Measurements from ENCODE around the gene GPR15LG.

Gene GPR15LG

GRCh38 chr10:84205853-84206525 lies 32.4 kb downstream of the GPR15LG start:
- no peaks in the 10 kb centered on the region for H3K4me1 Mint-ChIP-seq (ENCODE audit: low read depth)
- no peaks in the 10 kb centered on the region for H3K9me3 Mint-ChIP-seq
- no peak overlapping the region for H3K4me3 Mint-ChIP-seq
- H3K36me3 Mint-ChIP-seq (ENCODE audit: low read depth) = no peaks in the 10 kb centered on the region
- peaks cover 2% of the 10 kb centered on the region for H3K27me3 Mint-ChIP-seq
- H3K27ac Mint-ChIP-seq = no peak overlapping the region
- DNase-seq = no peak

GRCh38 chr10:84208023-84208422 lies 34.4 kb downstream of the GPR15LG start:
- no peaks in the 10 kb centered on the region for H3K4me1 Mint-ChIP-seq (ENCODE audit: low read depth)
- no peak for DNase-seq
- no peaks in the 10 kb centered on the region for H3K9me3 Mint-ChIP-seq
- H3K27ac Mint-ChIP-seq = no peak overlapping the region
- H3K36me3 Mint-ChIP-seq (ENCODE audit: low read depth) = no peaks in the 10 kb centered on the region
- no peak overlapping the region for H3K4me3 Mint-ChIP-seq
- H3K27me3 Mint-ChIP-seq = peaks cover 2% of the 10 kb centered on the region

- Mint-ChIP-seq H3K4me1 (ENCODE audit: low read depth) (peaks cover 2% of the 10 kb centered on the region), H3K4me3 (no peak overlapping the region), H3K9me3 (no peaks in the 10 kb centered on the region), H3K36me3 (ENCODE audit: low read depth) (no peaks in the 10 kb centered on the region), H3K27ac (no peak overlapping the region), H3K27me3 (peaks cover 2% of the 10 kb centered on the region)
- no peak for DNase-seq
Observed at GRCh38 chr10:84211566-84211965, 38.0 kb downstream of the GPR15LG start.

GRCh38 chr10:84212014-84212413 lies 38.4 kb downstream of the GPR15LG start:
- Mint-ChIP-seq H3K36me3 (ENCODE audit: low read depth) (no peaks in the 10 kb centered on the region), H3K9me3 (no peaks in the 10 kb centered on the region), H3K27ac (no peak overlapping the region), H3K4me1 (ENCODE audit: low read depth) (peaks cover 2% of the 10 kb centered on the region), H3K27me3 (peaks cover 2% of the 10 kb centered on the region), H3K4me3 (no peak overlapping the region)
- no peak for DNase-seq

DNA sequence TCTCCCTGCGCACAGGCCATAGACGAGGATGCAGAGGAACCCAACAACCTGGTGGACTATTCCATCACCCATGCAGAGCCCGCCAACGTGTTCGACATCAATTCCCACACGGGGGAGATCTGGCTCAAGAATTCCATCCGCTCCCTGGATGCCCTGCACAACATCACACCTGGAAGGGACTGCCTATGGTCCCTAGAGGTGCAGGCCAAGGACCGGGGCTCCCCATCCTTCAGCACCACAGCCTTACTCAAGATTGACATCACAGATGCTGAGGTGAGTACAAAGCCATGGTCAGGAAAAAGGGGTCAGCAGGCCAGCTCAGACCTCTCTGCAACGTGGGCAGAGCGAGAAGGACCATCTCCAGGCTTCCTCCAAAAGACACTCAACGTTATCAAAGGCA lies 39.5 kb downstream of the GPR15LG start:
- peaks cover 2% of the 10 kb centered on the region for H3K4me1 Mint-ChIP-seq (ENCODE audit: low read depth)
- H3K36me3 Mint-ChIP-seq (ENCODE audit: low read depth) = no peaks in the 10 kb centered on the region
- H3K9me3 Mint-ChIP-seq = no peaks in the 10 kb centered on the region
- H3K27ac Mint-ChIP-seq = no peak overlapping the region
- DNase-seq = no peak
- H3K4me3 Mint-ChIP-seq = no peak overlapping the region
- H3K27me3 Mint-ChIP-seq = peaks cover 2% of the 10 kb centered on the region

DNA sequence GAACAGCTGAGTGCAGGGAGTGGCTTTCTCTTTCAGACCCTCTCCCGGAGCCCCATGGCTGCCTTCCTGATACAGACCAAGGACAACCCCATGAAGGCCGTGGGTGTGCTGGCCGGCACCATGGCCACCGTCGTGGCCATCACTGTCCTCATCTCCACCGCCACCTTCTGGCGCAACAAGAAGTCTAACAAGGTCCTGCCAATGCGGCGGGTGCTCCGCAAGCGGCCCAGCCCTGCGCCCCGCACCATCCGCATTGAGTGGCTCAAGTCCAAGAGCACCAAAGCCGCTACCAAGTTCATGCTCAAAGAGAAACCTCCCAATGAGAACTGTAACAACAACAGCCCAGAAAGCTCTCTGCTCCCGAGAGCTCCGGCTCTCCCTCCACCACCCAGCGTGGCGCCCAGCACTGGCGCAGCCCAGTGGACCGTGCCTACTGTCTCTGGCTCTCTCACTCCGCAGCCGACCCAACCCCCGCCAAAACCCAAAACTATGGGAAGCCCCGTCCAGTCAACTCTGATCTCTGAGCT lies 40.5 kb downstream of the GPR15LG start:
- Mint-ChIP-seq H3K4me1 (ENCODE audit: low read depth) (peaks cover 2% of the 10 kb centered on the region), H3K36me3 (ENCODE audit: low read depth) (no peaks in the 10 kb centered on the region), H3K9me3 (no peaks in the 10 kb centered on the region), H3K4me3 (no peak overlapping the region), H3K27ac (no peak overlapping the region), H3K27me3 (no peaks in the 10 kb centered on the region)
- no peak for DNase-seq

DNA sequence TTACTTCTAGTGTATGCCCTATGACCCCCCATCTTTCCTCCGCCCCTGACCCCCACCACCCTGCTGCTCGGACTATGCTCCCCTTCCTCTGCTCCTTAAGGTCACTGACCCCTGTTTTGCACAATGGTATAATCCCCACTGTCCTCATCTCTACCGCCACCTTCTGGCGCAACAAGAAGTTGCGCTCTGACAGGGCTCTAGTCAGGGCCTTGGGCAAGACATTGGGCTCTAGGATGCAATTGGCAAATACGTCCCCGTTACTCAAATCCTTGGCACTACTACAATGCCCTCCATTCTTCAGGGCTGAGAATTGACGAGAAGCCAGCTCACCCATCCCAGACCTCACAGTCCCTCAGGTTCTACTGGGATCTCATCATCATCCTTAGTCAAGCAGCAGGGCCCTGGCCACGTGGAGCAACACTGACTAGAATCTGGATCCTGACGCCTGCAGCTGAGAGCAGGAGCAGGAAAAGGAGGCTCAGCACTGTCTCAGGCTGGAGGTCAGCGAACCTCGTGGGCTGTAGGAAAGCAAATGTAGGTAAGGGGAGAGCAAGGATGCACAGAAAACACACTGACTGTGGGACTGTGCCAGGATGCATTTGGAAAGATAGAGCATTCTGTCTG lies 41.1 kb downstream of the GPR15LG start:
- peaks cover 2% of the 10 kb centered on the region for H3K4me1 Mint-ChIP-seq (ENCODE audit: low read depth)
- no peak overlapping the region for H3K4me3 Mint-ChIP-seq
- no peak overlapping the region for H3K27ac Mint-ChIP-seq
- no peaks in the 10 kb centered on the region for H3K36me3 Mint-ChIP-seq (ENCODE audit: low read depth)
- peak; percentile 57 for DNase-seq
- peaks cover 5% of the 10 kb centered on the region for H3K9me3 Mint-ChIP-seq
- H3K27me3 Mint-ChIP-seq = no peaks in the 10 kb centered on the region

DNA sequence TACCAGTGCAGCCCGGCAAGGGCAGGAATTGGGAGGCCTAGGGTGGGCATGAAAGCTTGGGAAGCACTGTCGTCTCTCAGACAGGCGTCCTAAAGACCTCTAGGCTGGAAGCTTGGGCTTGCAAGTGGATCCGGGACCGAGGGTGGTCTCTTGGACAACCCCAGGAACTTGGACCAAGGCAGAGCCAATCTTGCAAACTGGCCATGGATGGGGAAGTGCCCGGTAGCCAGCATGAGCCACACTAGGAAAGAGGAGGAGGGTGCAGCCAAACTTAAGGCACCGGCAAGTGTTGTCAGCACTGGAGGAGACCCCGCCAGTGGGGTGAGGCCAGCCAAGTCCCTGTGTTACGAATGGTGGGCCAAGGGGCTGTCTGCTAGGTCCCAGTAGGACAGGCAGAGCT lies 43.2 kb downstream of the GPR15LG start:
- Mint-ChIP-seq H3K4me1 (ENCODE audit: low read depth) (peaks cover 2% of the 10 kb centered on the region), H3K36me3 (ENCODE audit: low read depth) (no peaks in the 10 kb centered on the region), H3K27me3 (peaks cover 5% of the 10 kb centered on the region), H3K9me3 (peaks cover 5% of the 10 kb centered on the region), H3K27ac (no peak overlapping the region), H3K4me3 (no peak overlapping the region)
- no peak for DNase-seq

DNA sequence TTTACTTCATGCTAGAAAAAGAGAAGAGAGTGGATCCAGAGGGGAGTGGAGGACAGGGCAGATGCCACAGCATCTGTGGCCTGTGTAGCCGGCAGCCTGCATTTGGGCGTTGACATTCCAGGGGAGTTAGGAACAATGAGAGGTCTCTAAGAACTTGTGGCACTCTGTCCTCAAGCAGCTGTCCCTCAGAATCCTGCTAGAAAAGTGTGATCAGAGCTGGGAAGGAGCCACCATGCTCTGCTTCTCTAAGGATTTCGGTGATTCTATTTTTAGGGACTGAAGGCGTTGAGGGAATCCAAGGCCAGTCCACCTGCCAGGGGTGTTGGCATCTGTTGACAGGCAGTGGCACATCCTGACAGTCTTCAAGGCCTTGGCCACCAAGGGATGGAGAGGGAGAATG lies 44.1 kb downstream of the GPR15LG start:
- Mint-ChIP-seq H3K4me1 (ENCODE audit: low read depth) (peaks cover 2% of the 10 kb centered on the region), H3K36me3 (ENCODE audit: low read depth) (no peaks in the 10 kb centered on the region), H3K27ac (no peak overlapping the region), H3K4me3 (no peak overlapping the region), H3K27me3 (peaks cover 6% of the 10 kb centered on the region), H3K9me3 (peaks cover 5% of the 10 kb centered on the region)
- DNase-seq = no peak

GRCh38 chr10:84221916-84222315 lies 48.3 kb downstream of the GPR15LG start:
- Mint-ChIP-seq H3K27me3 (peaks cover 27% of the 10 kb centered on the region), H3K4me1 (ENCODE audit: low read depth) (no peaks in the 10 kb centered on the region), H3K36me3 (ENCODE audit: low read depth) (no peaks in the 10 kb centered on the region), H3K9me3 (peaks cover 5% of the 10 kb centered on the region), H3K27ac (no peak overlapping the region), H3K4me3 (no peak overlapping the region)
- no peak for DNase-seq

DNA sequence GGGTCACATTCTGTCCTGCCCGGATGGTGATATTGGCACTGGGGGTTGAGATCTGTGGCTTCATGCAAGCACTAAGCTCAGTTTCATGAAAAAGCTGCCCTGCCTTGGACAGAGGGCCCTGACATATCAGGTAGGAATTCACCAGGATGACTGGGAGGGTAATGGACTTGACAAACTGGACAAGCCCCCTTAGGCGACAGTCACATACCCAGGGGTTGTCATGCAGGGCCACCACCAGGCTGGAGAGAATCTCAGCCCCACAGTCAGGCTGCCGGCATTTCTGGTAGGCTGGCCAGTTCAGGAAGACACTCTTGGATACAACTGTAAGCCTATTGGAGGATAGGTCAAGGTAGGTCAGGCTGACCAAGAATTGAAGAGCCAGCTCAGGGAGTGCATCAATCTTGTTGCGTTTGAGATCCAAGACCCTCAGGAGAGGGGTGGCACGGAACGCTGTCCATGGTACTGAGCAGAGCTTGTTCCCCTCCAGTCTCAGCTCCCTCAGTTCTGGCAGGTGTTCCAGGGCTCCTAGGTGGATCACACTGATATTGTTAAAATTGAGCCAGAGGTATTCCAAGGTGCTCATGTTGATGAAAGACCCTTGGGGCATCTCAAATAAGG lies 50.9 kb downstream of the GPR15LG start:
- no peaks in the 10 kb centered on the region for H3K4me1 Mint-ChIP-seq (ENCODE audit: low read depth)
- H3K27me3 Mint-ChIP-seq = peaks cover 47% of the 10 kb centered on the region
- DNase-seq = no peak
- no peaks in the 10 kb centered on the region for H3K36me3 Mint-ChIP-seq (ENCODE audit: low read depth)
- H3K27ac Mint-ChIP-seq = no peak overlapping the region
- no peak overlapping the region for H3K4me3 Mint-ChIP-seq
- peaks cover 2% of the 10 kb centered on the region for H3K9me3 Mint-ChIP-seq

GRCh38 chr10:84225427-84226173 lies 52.0 kb downstream of the GPR15LG start, which contains the start of gene LRIT2:
Gene LRIT2, minus strand, starts transcription at chr10:84225544. Its CDS starts 24 bp downstream, at chr10:84225520.
- no peaks in the 10 kb centered on the region for H3K4me1 Mint-ChIP-seq (ENCODE audit: low read depth)

DNA sequence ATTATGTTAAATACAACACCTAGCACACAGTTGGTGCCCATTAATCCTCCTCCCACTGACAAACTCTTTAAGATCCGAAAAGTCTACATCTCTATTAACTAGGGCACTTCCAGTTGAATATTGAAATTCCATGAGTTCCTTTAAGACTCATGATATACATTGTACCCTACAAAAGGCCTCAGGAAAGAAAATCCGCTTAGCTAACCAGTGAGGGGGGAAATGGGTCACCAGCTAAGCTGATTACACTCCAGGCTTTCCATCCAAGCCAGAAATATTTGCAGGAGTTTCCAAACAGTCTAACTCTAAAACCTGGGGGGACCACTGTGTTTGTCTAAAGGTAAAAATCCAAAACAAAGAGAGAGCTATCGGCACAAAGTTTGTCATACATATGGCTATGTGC lies 53.0 kb downstream of the GPR15LG start:
- H3K4me1 Mint-ChIP-seq (ENCODE audit: low read depth) = no peaks in the 10 kb centered on the region
- no peak overlapping the region for H3K27ac Mint-ChIP-seq
- H3K9me3 Mint-ChIP-seq = no peaks in the 10 kb centered on the region
- H3K27me3 Mint-ChIP-seq = peaks cover 47% of the 10 kb centered on the region
- no peak for DNase-seq
- H3K4me3 Mint-ChIP-seq = no peak overlapping the region
- no peaks in the 10 kb centered on the region for H3K36me3 Mint-ChIP-seq (ENCODE audit: low read depth)

More at GRCh38 chr10:84225427-84226173, 52.0 kb downstream of the GPR15LG start, which contains the start of gene LRIT2:
- DNase-seq = no peak
- Mint-ChIP-seq H3K9me3 (no peaks in the 10 kb centered on the region), H3K36me3 (ENCODE audit: low read depth) (no peaks in the 10 kb centered on the region), H3K27me3 (peaks cover 46% of the 10 kb centered on the region), H3K4me3 (no peak within 1 kb of the TSS), H3K27ac (no peak within 1 kb of the TSS)

DNA sequence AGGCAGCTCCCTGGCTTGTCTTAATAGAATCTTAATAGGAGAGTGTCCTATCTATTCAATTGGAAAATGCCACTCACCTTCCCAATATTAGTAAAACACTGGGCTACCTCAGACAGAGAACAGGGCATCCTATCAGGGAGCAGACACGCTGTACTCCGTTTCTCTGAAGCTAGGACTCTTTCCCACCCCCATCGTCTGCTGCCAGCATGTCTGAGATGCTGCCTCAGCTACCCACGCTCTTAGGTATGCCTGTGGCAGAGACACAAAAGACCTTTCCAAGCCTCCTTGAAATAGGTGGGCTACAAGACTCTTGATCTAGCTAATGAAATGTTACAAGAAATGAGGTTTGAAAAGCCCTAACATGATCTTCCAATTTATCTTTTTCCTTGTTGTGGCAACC lies 54.2 kb downstream of the GPR15LG start:
- Mint-ChIP-seq H3K27ac (no peak overlapping the region), H3K27me3 (peaks cover 45% of the 10 kb centered on the region), H3K36me3 (ENCODE audit: low read depth) (no peaks in the 10 kb centered on the region), H3K4me1 (ENCODE audit: low read depth) (no peaks in the 10 kb centered on the region), H3K9me3 (no peaks in the 10 kb centered on the region), H3K4me3 (no peak overlapping the region)
- DNase-seq = no peak
